ENCODE measurements around the gene GDPGP1. TPM values are rescaled to one million over a fixed set of nuclear protein-coding genes. Genes with fewer than 3 reads are reported as not detected.

Gene GDPGP1
- total and polyA plus RNA-seq, 10 of the 15 experiments (the other 5 are each of a cell fraction or from before 2014, with no cell fraction given): 0.68 to 8.9 (median 3.0) TPM

GRCh38 chr15:90184786-90185704 lies 49.0 kb upstream of the GDPGP1 start:
- peak overlapping the region; percentile 86 for H3K27ac ChIP-seq (ENCODE audit: control insufficient read depth, insufficient read depth)
- WGBS (ENCODE audit: insufficient coverage, insufficient replicate concordance, low lambda C conversion rate, missing lambda C conversion rate): under 1% methylated on average over 41 of the region's 67 CpGs
- peak overlapping the region; percentile 77 for H3K9ac ChIP-seq (ENCODE audit: control insufficient read depth, insufficient read depth, low read length)
- H3K4me2 ChIP-seq (ENCODE audit: control insufficient read depth, insufficient read depth): peak overlapping the region; percentile 99
- DNase-seq (ENCODE audit: low read depth, low spot score) (no peak), ATAC-seq (peak; percentile 92), FAIRE-seq (no peak)
- H3K36me3 ChIP-seq (ENCODE audit: control insufficient read depth in 2 of 2, insufficient read depth in 2 of 2, low read length in 1 of 2): no peaks in the 10 kb centered on the region
- CTCF ChIA-PET: interaction anchor here (1.4 kb wide), 1 partner anchor 16 kb away, joined by 5 read pairs; the partner anchor contains the start of gene SEMA4B
- peak overlapping the region; percentile 67 for H2AFZ ChIP-seq (ENCODE audit: control insufficient read depth, low read depth, low read length)
- H3K9me3 ChIP-seq (replicated peaks; ENCODE audit: control insufficient read depth, insufficient read depth, low read length): no peaks in the 10 kb centered on the region
- peaks cover 6% of the 10 kb centered on the region; the same call in 1 of the 2 replicates for H3K79me2 ChIP-seq (ENCODE audit: control insufficient read depth, insufficient read depth, low read length)
- SMC1A ChIA-PET (ENCODE audit: uncharacterized antibody, unreplicated experiment): interaction anchor here (1.1 to 2.6 kb wide), 6 partner anchors 16 to 49 kb away, joined by 4 to 12 read pairs (median 8); partner anchors contain the start of genes CIB1, GDPGP1 and SEMA4B
- POLR2A ChIA-PET: interaction anchor here (0.7 to 1.6 kb wide), 6 partner anchors 17 to 49 kb away, joined by 3 to 5 read pairs (median 4); partner anchors contain the start of genes CIB1, GDPGP1 and SEMA4B
- peak overlapping the region; percentile 80 for H3K4me3 ChIP-seq
- RAD21 ChIA-PET (ENCODE audit: unreplicated experiment): interaction anchor here (1.2 to 1.5 kb wide), 3 partner anchors 23 to 48 kb away, joined by 3 to 8 read pairs (median 6); partner anchors contain the start of genes CIB1 and GDPGP1
- peaks cover 16% of the 10 kb centered on the region for H3K4me1 ChIP-seq (ENCODE audit: control insufficient read depth, insufficient read depth, low read length)
- intact Hi-C loops (cut with micrococcal nuclease; ENCODE audit: unreplicated experiment) (no loop called here), in situ Hi-C loops (cut with MboI) (no loop called here)
- H4K20me1 ChIP-seq (ENCODE audit: control insufficient read depth, insufficient read depth): no peaks in the 10 kb centered on the region
- no peaks in the 10 kb centered on the region for H3K27me3 ChIP-seq (replicated peaks in 1 of 2; ENCODE audit: control insufficient read depth in 2 of 2, insufficient read depth in 2 of 2, low read length in 1 of 2)
- BruUV-seq (replicated peaks): TSS peak; percentile 58
- TF ChIP-seq SP1 (IDR thresholded peaks at IDR 0.05; ENCODE audit: low read depth, low read length) (peak; percentile 41), ZNF384 (IDR thresholded peaks at IDR 0.05; ENCODE audit: borderline replicate concordance, low read depth, low read length) (no peak), SUZ12 (IDR thresholded peaks at IDR 0.05; ENCODE audit: unreplicated experiment) (no peak), TBL1XR1 (IDR thresholded peaks at IDR 0.05; ENCODE audit: low read depth, low read length) (0 out of 2 replicates have a peak, but pooled peaks have one; percentile 25), SIN3A (IDR thresholded peaks at IDR 0.05; ENCODE audit: low read depth, low read length) (peak; percentile 88), MYB (IDR thresholded peaks at IDR 0.05; ENCODE audit: borderline replicate concordance, low read depth, low read length) (no peak), SRF (IDR thresholded peaks at IDR 0.05; ENCODE audit: low read depth in 2 of 2, low read length in 2 of 2) (0 out of 4 replicates have a peak, but pooled peaks of 1 of the 2 experiments have one; percentile 17), ZNF217 (IDR thresholded peaks at IDR 0.05) (peak; percentile 14; the same call in 1 of the 2 replicates), PKNOX1 (IDR thresholded peaks at IDR 0.05) (peak; percentile 52; the same call in 1 of the 2 replicates), YY1 (IDR thresholded peaks at IDR 0.05; ENCODE audit: low read depth, low read length) (peak; percentile 31; the same call in 1 of the 2 replicates), CHD2 (IDR thresholded peaks at IDR 0.05; ENCODE audit: borderline replicate concordance, low read depth, low read length) (0 out of 2 replicates have a peak, but pooled peaks have one; percentile 50), MEF2B (IDR thresholded peaks at IDR 0.05; ENCODE audit: partially characterized antibody, poor library complexity, severe bottlenecking) (peak; percentile 88), FOXM1 (IDR thresholded peaks at IDR 0.05; ENCODE audit: low read depth, low read length) (no peak), SREBF1 (IDR thresholded peaks at IDR 0.05; ENCODE audit: low read length) (no peak), CHD4 (IDR thresholded peaks at IDR 0.05) (no peak; the same call in 1 of the 2 replicates), TCF3 (IDR thresholded peaks at IDR 0.05; ENCODE audit: borderline replicate concordance, insufficient read depth, low read depth, low read length) (0 out of 2 replicates have a peak, but pooled peaks have one; percentile 46), PAX8 (IDR thresholded peaks at IDR 0.05) (no peak), ZNF24 (IDR thresholded peaks at IDR 0.05) (no peak), TAF1 (IDR thresholded peaks at IDR 0.05; ENCODE audit: borderline replicate concordance, low read depth, low read length) (no peak), LARP7 (IDR thresholded peaks at IDR 0.05) (peak; percentile 90), ZBED1 (IDR thresholded peaks at IDR 0.05; ENCODE audit: borderline replicate concordance) (no peak)
